Measurements from ENCODE around the gene WAC. TPM values are rescaled to one million over a fixed set of nuclear protein-coding genes. Genes with fewer than 3 reads are reported as not detected.

Gene WAC
- total and polyA plus RNA-seq, 2 of the 13 experiments (the other 11 are each of a cell fraction or from before 2014, with no cell fraction given), result 69.1 to 96.2 TPM

- TF ChIP-seq, protein P1, sequence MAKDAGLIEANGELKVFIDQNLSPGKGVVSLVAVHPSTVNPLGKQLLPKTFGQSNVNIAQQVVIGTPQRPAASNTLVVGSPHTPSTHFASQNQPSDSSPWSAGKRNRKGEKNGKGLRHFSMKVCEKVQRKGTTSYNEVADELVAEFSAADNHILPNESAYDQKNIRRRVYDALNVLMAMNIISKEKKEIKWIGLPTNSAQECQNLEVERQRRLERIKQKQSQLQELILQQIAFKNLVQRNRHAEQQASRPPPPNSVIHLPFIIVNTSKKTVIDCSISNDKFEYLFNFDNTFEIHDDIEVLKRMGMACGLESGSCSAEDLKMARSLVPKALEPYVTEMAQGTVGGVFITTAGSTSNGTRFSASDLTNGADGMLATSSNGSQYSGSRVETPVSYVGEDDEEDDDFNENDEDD (CRISPR knock-in tag; IDR thresholded peaks at IDR 0.05; ENCODE audit: borderline replicate concordance), result no peak
- no peak for TF ChIP-seq SMAD9 (CRISPR knock-in tag; IDR thresholded peaks at IDR 0.05)
- peak; percentile 74 for TF ChIP-seq FOSL2 (CRISPR knock-in tag; IDR thresholded peaks at IDR 0.05)
- TF ChIP-seq ZNF230 (CRISPR knock-in tag; IDR thresholded peaks at IDR 0.05), result no peak
- TF ChIP-seq XRCC5 (optimal IDR thresholded peaks at IDR 0.05; ENCODE audit: low read length), result no peak
- no peak for TF ChIP-seq ZBTB20 (CRISPR knock-in tag; IDR thresholded peaks at IDR 0.05; ENCODE audit: borderline replicate concordance, low read depth)
- TF ChIP-seq, protein P2, sequence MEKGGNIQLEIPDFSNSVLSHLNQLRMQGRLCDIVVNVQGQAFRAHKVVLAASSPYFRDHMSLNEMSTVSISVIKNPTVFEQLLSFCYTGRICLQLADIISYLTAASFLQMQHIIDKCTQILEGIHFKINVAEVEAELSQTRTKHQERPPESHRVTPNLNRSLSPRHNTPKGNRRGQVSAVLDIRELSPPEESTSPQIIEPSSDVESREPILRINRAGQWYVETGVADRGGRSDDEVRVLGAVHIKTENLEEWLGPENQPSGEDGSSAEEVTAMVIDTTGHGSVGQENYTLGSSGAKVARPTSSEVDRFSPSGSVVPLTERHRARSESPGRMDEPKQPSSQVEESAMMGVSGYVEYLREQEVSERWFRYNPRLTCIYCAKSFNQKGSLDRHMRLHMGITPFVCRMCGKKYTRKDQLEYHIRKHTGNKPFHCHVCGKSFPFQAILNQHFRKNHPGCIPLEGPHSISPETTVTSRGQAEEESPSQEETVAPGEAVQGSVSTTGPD (CRISPR knock-in tag; IDR thresholded peaks at IDR 0.05), result no peak
- TF ChIP-seq, protein P3, sequence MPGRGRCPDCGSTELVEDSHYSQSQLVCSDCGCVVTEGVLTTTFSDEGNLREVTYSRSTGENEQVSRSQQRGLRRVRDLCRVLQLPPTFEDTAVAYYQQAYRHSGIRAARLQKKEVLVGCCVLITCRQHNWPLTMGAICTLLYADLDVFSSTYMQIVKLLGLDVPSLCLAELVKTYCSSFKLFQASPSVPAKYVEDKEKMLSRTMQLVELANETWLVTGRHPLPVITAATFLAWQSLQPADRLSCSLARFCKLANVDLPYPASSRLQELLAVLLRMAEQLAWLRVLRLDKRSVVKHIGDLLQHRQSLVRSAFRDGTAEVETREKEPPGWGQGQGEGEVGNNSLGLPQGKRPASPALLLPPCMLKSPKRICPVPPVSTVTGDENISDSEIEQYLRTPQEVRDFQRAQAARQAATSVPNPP (CRISPR knock-in tag; IDR thresholded peaks at IDR 0.05), result no peak
- no peak for TF ChIP-seq MIER2 (CRISPR knock-in tag; IDR thresholded peaks at IDR 0.05)
- peak; percentile 65; the same call in 1 of the 2 replicates for TF ChIP-seq TBX2 (CRISPR knock-in tag; IDR thresholded peaks at IDR 0.05; ENCODE audit: borderline replicate concordance)
- no peak for TF ChIP-seq SNAPC2 (CRISPR knock-in tag; IDR thresholded peaks at IDR 0.05)
- TF ChIP-seq HNF1A (IDR thresholded peaks at IDR 0.05; ENCODE audit: low read depth), result no peak
- TF ChIP-seq HNF1A (CRISPR knock-in tag; IDR thresholded peaks at IDR 0.05; ENCODE audit: borderline replicate concordance), result no peak
- TF ChIP-seq TARDBP (CRISPR knock-in tag; IDR thresholded peaks at IDR 0.05), result no peak
- peak; percentile 42; the same call in 1 of the 2 replicates for TF ChIP-seq FOXA3 (CRISPR knock-in tag; IDR thresholded peaks at IDR 0.05)
- no peak for TF ChIP-seq ZNF777 (CRISPR knock-in tag; IDR thresholded peaks at IDR 0.05)
- TF ChIP-seq, protein P4, sequence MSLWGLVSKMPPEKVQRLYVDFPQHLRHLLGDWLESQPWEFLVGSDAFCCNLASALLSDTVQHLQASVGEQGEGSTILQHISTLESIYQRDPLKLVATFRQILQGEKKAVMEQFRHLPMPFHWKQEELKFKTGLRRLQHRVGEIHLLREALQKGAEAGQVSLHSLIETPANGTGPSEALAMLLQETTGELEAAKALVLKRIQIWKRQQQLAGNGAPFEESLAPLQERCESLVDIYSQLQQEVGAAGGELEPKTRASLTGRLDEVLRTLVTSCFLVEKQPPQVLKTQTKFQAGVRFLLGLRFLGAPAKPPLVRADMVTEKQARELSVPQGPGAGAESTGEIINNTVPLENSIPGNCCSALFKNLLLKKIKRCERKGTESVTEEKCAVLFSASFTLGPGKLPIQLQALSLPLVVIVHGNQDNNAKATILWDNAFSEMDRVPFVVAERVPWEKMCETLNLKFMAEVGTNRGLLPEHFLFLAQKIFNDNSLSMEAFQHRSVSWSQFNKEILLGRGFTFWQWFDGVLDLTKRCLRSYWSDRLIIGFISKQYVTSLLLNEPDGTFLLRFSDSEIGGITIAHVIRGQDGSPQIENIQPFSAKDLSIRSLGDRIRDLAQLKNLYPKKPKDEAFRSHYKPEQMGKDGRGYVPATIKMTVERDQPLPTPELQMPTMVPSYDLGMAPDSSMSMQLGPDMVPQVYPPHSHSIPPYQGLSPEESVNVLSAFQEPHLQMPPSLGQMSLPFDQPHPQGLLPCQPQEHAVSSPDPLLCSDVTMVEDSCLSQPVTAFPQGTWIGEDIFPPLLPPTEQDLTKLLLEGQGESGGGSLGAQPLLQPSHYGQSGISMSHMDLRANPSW (CRISPR knock-in tag; IDR thresholded peaks at IDR 0.05; ENCODE audit: borderline replicate concordance), result no peak
These were observed 36.7 kb downstream of the WAC start (continued) for GRCh38 chr10:28569506-28570159.
